Activated CD4-positive, alpha-beta T cell treated with anti-CD3 and anti-CD28 coated beads, Interleukin-2, amount 10 ng/mL, durations not matched to agents 7 days and 5 days (primary cell): ENCODE measurements around the gene SNX15. TPM values are rescaled to one million over a fixed set of nuclear protein-coding genes. Genes with fewer than 3 reads are reported as not detected.
"Not testable (repeated sequence)": the region's sequence is repeated elsewhere in the genome, so short reads cannot be mapped to it uniquely, and the experiment has no call there.

Experiments used
- CTCF ChIA-PET: fragments of 350-600 bp; sonication (Branson Sonifier 250); formaldehyde crosslinking; loops from one replicate; lab custom pipeline; 2021; ENCODE audit warnings: antibody characterized with exemption; lab: Charles Lee
- POLR2A ChIA-PET: fragments of 350-600 bp; sonication (Branson Sonifier 250); formaldehyde crosslinking; loops from one replicate; lab custom pipeline; 2021; ENCODE audit warnings: antibody characterized with exemption; lab: Charles Lee
- DNase-seq: peaks from one replicate; pipeline ENCODE4 v3.0.0-alpha.2; 2020
- H3K27ac Mint-ChIP-seq: one replicate; pipeline ENCODE4 v1.8.0; 2021; ENCODE audit warnings: mild to moderate bottlenecking, moderate library complexity, mixed read lengths
- H3K27me3 Mint-ChIP-seq: one replicate; pipeline ENCODE4 v1.8.0; 2021; ENCODE audit warnings: mixed read lengths
- H3K36me3 Mint-ChIP-seq: one replicate; pipeline ENCODE4 v1.8.0; 2021; ENCODE audit warnings: low read depth, mixed read lengths
- H3K4me1 Mint-ChIP-seq: one replicate; pipeline ENCODE4 v1.8.0; 2021; ENCODE audit warnings: mixed read lengths
- H3K4me3 Mint-ChIP-seq: one replicate; pipeline ENCODE4 v1.8.0; 2021; ENCODE audit warnings: mild to moderate bottlenecking, moderate library complexity, mixed read lengths
- H3K9me3 Mint-ChIP-seq: one replicate; pipeline ENCODE4 v1.8.0; 2021; ENCODE audit warnings: mixed read lengths
- total RNA-seq, 2 experiments: library from RNA; stranded (reverse); gene quantifications; one replicate each; pipeline ENCODE4 v1.2.3, GENCODE V29; 2021

Gene SNX15
- total RNA-seq, 2 experiments from 2014 or later: 28.3 to 34.8 TPM

DNA sequence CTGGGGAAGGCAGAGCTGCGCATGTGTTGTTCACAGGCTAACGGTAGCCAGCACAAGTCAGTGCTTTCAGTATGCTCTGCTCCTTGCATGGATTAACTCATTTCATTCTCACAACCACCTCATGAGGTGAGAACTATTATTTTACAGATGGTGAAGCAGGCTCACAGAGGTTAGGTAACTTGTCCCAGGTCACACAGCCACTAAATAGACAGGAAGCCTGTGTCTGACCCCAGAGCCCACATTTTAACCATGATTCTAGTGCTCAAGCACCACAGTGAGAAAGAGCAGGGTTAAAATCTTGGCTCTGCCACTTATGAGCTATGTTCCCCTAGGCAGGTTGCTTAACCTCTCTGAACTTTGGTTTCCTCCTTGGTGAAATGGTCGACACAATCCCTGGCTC is 6.2 kb upstream of the SNX15 start:
- DNase-seq: no peak
- Mint-ChIP-seq H3K4me3 (no peak overlapping the region), H3K27me3 (no peaks in the 10 kb centered on the region), H3K4me1 (peaks cover 9% of the 10 kb centered on the region), H3K9me3 (no peaks in the 10 kb centered on the region), H3K27ac (no peak overlapping the region), H3K36me3 (peaks cover 20% of the 10 kb centered on the region)
- ChIA-PET CTCF (interaction anchor here (1.4 kb wide), 1 partner anchor 15 kb away, joined by 3 read pairs; no protein-coding TSS in a partner anchor), POLR2A (no interaction called here)

DNA sequence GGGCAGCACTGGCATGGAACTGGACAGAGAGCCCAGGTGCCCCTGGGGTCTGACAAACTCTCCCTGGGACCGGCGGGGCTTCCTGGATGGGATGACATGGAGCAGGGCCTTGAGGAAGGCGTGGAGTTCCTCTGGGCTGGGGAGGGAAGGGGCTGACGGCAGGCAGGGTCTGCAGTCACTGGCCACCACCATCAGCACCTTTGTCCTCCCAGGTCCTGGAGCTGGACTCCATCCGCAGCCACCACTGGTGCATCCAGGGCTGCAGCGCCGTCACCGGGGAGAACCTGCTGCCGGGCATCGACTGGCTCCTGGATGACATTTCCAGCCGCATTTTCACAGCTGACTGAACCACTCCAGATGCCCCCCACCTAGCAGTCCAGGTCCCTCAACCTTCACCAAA is 5.7 kb upstream of the SNX15 start:
- peaks cover 16% of the 10 kb centered on the region for H3K36me3 Mint-ChIP-seq
- H3K27ac Mint-ChIP-seq: no peak overlapping the region
- H3K4me1 Mint-ChIP-seq: peaks cover 5% of the 10 kb centered on the region
- CTCF ChIA-PET: interaction anchor here (1.4 to 1.7 kb wide), 2 partner anchors 8 to 15 kb away, joined by 3 read pairs; partner anchors contain the start of gene ARL2
- DNase-seq: no peak
- no peak overlapping the region for H3K4me3 Mint-ChIP-seq
- POLR2A ChIA-PET: no interaction called here
- H3K27me3 Mint-ChIP-seq: no peaks in the 10 kb centered on the region
- no peaks in the 10 kb centered on the region for H3K9me3 Mint-ChIP-seq

DNA sequence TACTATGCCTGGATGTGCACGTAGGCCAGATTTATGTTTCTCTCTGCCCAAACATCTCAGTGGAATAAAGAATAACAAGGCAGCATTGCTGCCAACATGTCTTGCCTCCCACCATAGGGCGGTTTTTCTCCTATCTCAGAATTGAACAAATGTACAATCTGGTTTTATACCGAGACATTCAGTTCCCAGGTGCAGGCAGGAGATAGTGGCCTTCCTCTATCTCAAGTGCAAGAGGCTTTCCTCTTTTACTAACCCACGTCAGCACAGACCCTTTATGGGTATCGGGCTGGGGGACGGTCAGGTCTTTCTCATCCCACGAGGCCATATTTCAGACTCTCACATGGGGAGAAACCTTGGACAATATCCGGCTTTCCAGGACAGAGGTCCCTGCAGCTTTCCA is 3.7 kb upstream of the SNX15 start:
- POLR2A ChIA-PET, H3K27ac Mint-ChIP-seq, H3K27me3 Mint-ChIP-seq, H3K36me3 Mint-ChIP-seq, H3K4me3 Mint-ChIP-seq, DNase-seq, H3K9me3 Mint-ChIP-seq: not testable (repeated sequence)
- H3K4me1 Mint-ChIP-seq: peaks cover 14% of the 10 kb centered on the region
- CTCF ChIA-PET: interaction anchor here (0.7 to 1.3 kb wide), 2 partner anchors 11 to 22 kb away, joined by 3 to 4 read pairs; no protein-coding TSS in a partner anchor

DNA sequence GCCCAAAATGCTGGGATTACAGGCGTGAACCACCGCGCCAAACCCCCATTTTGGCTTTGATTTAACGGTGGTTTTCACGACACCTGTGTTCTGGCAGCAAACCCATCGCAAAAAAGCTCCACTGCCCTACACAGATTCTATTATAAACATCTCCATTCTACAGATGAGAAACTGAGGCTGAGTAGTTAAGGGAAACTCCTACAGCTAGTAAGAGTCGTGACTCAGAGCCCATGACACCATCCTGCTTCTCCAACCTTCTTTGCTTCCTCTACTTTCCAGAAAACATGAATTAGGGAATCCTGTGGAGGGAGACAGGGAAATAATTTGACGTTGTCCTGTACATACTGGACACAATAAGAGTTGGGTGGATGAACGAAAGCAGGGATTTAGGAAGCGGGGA is 429 bp upstream of the SNX15 start:
- DNase-seq: no peak
- CTCF ChIA-PET: interaction anchor here (0.5 to 3.8 kb wide), 10 partner anchors 10 to 183 kb away, joined by 3 to 25 read pairs (median 3); partner anchors contain the start of genes ARL2, SAC3D1 and ZNHIT2
- Mint-ChIP-seq H3K27ac (peak overlapping the region; percentile 93), H3K9me3 (no peaks in the 10 kb centered on the region), H3K4me3 (peak overlapping the region; percentile 78), H3K27me3 (no peaks in the 10 kb centered on the region), H3K36me3 (no peaks in the 10 kb centered on the region), H3K4me1 (peaks cover 19% of the 10 kb centered on the region)
- POLR2A ChIA-PET: interaction anchor here (0.6 kb wide), 1 partner anchor 248 kb away, joined by 4 read pairs; no protein-coding TSS in a partner anchor

DNA sequence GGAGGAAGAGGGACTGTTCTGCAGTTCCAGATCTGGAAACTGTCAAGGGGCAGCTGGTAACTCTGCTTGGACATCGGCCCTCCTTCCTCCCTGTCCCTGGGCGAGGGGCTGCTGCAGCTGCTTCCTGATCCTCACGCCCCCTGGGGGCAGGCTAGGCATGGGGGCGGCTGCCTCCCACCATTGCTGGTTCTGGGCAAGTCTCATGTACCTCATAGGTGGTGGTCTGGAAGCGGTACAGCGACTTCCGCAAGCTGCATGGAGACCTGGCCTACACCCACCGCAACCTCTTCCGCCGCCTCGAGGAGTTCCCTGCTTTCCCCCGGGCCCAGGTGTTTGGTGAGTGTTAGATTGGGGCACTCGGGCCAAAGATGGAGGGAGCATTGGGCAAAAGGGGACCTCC is 5.0 kb downstream of the SNX15 start:
- H3K27me3 Mint-ChIP-seq: no peaks in the 10 kb centered on the region
- ChIA-PET CTCF (interaction anchor here (0.6 kb wide), 1 partner anchor 1820 kb away, joined by 3 read pairs; no protein-coding TSS in a partner anchor), POLR2A (no interaction called here)
- peaks cover 15% of the 10 kb centered on the region for H3K4me1 Mint-ChIP-seq
- H3K36me3 Mint-ChIP-seq: peaks cover 2% of the 10 kb centered on the region
- H3K4me3 Mint-ChIP-seq: no peak overlapping the region
- H3K27ac Mint-ChIP-seq: no peak overlapping the region
- no peak for DNase-seq
- H3K9me3 Mint-ChIP-seq: no peaks in the 10 kb centered on the region

DNA sequence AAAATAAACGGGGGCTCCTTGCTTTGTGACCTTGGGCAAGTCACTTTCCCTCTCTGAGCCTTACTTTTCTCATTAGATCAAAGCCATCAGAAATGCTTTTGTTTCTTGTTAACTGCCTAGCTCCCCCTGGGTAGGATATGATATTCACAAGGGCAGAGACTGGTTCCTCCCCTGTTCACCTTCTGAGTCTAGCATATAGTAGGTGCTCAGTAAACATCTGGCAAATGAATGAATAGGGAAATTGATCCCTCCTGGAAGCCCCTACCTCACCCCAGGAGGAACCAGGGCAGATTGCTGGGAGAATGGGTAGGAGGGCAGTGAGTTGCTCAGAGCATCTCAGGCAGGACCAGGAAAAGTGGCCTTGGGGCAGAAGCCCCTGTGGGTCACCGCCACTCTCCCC is 7.2 kb downstream of the SNX15 start:
- Mint-ChIP-seq H3K36me3 (peaks cover 2% of the 10 kb centered on the region), H3K4me1 (no peaks in the 10 kb centered on the region), H3K27me3 (no peaks in the 10 kb centered on the region), H3K9me3 (no peaks in the 10 kb centered on the region), H3K4me3 (no peak overlapping the region), H3K27ac (no peak overlapping the region)
- ChIA-PET POLR2A (no interaction called here), CTCF (interaction anchor here (0.5 to 1.3 kb wide), 2 partner anchors 19 to 298 kb away, joined by 4 to 6 read pairs; no protein-coding TSS in a partner anchor)
- DNase-seq: no peak

DNA sequence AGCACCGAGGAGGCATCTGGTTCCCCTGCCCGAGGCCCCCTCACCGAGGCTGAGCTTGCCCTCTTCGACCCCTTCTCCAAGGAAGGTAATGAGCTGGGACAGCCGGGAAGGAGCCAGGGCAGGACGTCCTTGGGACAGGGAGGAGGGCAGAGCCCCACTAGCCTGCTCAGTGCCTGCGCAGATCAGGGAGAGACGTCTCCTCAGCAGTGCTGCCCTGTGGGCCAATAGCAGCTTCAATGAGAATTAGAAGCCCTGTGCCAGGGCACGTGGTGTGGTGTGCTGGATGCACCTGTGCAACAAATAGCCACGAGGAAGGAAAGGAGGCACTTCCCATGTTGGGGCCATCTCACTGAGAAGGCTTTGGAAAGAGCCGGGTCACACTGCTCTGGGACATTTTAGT is 8.3 kb downstream of the SNX15 start:
- POLR2A ChIA-PET: no interaction called here
- peaks cover 2% of the 10 kb centered on the region for H3K36me3 Mint-ChIP-seq
- no peak overlapping the region for H3K27ac Mint-ChIP-seq
- DNase-seq: no peak
- H3K4me3 Mint-ChIP-seq: no peak overlapping the region
- no peaks in the 10 kb centered on the region for H3K9me3 Mint-ChIP-seq
- no peaks in the 10 kb centered on the region for H3K27me3 Mint-ChIP-seq
- CTCF ChIA-PET: interaction anchor here (0.6 to 3.7 kb wide), 3 partner anchors 10 to 65 kb away, joined by 3 to 16 read pairs (median 3); partner anchors contain the start of gene SNX15
- peaks cover 7% of the 10 kb centered on the region for H3K4me1 Mint-ChIP-seq

DNA sequence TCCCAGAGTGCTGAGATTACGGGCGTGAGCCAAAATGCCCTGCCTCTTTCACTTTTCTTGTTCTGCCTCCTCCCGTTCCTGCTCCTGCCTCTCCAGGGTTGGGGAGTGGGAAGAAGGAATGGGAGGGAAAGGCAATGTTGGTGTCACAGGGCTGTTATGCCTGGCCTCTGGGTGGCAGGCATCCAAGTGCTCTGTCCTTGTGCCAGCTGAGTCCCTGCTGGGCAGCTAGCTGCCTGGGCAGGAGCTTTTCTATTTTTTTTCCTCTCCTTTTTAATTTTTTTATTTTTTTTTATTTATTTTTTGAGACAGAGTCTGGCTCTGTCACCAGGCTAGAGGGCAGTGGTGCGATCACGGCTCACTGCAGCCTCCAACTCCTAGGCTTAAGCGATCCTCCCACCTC is 9.7 kb downstream of the SNX15 start:
- no peak for DNase-seq
- ChIA-PET CTCF (interaction anchor here (0.6 to 3.7 kb wide), 3 partner anchors 11 to 216 kb away, joined by 4 to 16 read pairs (median 6); partner anchors contain the start of genes SNX15 and TM7SF2), POLR2A (interaction anchor here (0.7 kb wide), 1 partner anchor 13 kb away, joined by 4 read pairs; no protein-coding TSS in a partner anchor)
- Mint-ChIP-seq H3K27me3 (no peaks in the 10 kb centered on the region), H3K36me3 (peaks cover 2% of the 10 kb centered on the region), H3K9me3 (no peaks in the 10 kb centered on the region), H3K4me3 (no peak overlapping the region), H3K27ac (no peak overlapping the region), H3K4me1 (peaks cover 12% of the 10 kb centered on the region)

DNA sequence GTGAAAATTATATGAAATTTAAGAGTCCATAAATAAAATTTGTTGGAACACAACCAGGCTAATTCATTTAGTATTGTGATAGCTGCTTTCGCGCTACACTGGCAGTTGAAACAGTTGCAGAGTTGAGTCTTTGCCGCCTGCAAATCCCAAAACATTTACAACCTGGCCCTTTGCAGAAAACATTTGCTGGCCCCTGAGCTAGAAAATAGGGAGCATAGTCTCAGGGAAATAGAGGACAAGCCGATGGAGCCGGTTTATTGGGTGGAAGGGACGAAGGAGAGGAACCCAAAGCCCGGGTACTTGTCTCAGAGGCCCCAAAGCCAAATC is 13.2 kb downstream of the SNX15 start:
- Mint-ChIP-seq H3K4me1 (peaks cover 33% of the 10 kb centered on the region), H3K27ac (peak overlapping the region; percentile 98), H3K9me3 (no peaks in the 10 kb centered on the region), H3K36me3 (peaks cover 20% of the 10 kb centered on the region), H3K4me3 (peak overlapping the region; percentile 90), H3K27me3 (no peaks in the 10 kb centered on the region)
- no peak for DNase-seq
- ChIA-PET POLR2A (interaction anchor here (0.9 kb wide), 1 partner anchor 275 kb away, joined by 3 read pairs; no protein-coding TSS in a partner anchor), CTCF (interaction anchor here (0.6 to 3.9 kb wide), 8 partner anchors 11 to 417 kb away, joined by 3 to 13 read pairs (median 4); partner anchors contain the start of genes ARL2, SNX15 and ZNHIT2)

DNA sequence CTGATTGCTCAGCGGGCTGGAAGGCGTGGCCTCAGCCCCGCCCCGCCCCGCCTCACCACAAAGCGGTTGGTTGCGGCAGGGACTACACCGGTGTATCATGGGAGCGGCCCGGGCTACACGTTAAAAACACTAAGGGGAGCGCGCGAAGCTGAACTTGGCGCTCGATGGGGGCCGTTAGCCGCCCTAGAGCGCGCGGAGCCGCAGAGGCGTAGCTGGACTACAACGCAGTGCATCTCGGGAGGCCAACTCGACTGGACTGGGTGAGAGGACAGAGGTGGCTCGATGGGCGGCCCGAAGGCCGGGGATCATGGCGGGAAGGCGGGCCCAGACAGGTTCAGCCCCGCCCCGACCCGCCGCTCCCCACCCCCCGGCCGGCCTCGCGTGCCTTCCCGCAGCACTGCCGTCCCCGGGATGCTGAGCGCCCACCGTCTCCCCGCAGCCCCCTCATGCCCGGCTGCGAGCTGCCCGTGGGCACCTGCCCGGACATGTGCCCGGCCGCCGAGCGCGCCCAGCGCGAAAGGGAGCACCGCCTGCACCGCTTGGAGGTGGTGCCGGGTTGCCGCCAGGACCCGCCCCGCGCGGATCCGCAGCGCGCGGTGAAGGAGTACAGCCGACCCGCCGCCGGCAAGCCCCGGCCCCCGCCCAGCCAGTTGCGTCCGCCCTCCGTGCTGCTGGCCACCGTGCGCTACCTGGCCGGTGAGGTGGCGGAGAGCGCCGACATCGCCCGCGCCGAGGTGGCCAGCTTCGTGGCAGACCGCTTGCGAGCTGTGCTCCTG is 13.8 kb downstream of the SNX15 start, which contains the start of gene SAC3D1:
SAC3D1 (plus strand) TSS at position 364 of the 776 bp plus-strand sequence; CDS start at position 447, 83 bp downstream.
- Mint-ChIP-seq H3K4me3 (peak within 1 kb of the TSS; percentile 90), H3K27me3 (no peaks in the 10 kb centered on the region), H3K9me3 (no peaks in the 10 kb centered on the region), H3K27ac (peak within 1 kb of the TSS; percentile 98), H3K4me1 (peaks cover 34% of the 10 kb centered on the region), H3K36me3 (peaks cover 20% of the 10 kb centered on the region)
- POLR2A ChIA-PET: interaction anchor here (0.5 to 0.9 kb wide), 2 partner anchors 262 to 274 kb away, joined by 3 read pairs; no protein-coding TSS in a partner anchor
- DNase-seq: peak; percentile 95
- CTCF ChIA-PET: interaction anchor here (0.6 to 3.9 kb wide), 9 partner anchors 12 to 417 kb away, joined by 3 to 13 read pairs (median 3); partner anchors contain the start of genes ARL2, SNX15 and ZNHIT2

DNA sequence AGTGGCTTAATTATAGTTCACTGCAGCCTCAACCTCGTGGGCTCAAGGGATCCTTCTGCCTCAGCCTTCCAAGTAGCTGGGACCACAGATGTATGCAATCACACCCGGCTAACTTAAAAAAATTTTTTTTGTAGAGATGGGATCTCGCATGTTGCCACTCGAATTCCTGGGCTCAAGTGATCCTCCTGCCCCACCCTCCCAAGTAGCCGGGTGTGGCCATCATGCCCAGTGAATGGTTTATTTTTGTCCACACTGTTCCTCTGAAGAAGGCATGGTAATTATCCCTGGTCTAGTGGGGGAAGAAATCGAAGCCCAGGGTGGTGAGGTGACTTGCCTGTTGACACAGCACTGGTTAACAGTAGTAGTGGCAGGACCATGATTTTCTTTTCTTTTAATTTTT is 15.7 kb downstream of the SNX15 start:
- Mint-ChIP-seq H3K27ac (no peak overlapping the region), H3K36me3 (peaks cover 24% of the 10 kb centered on the region), H3K4me3 (peak overlapping the region; percentile 85), H3K9me3 (no peaks in the 10 kb centered on the region), H3K27me3 (no peaks in the 10 kb centered on the region), H3K4me1 (peaks cover 51% of the 10 kb centered on the region)
- POLR2A ChIA-PET: no interaction called here
- no peak for DNase-seq
- CTCF ChIA-PET: interaction anchor here (3.9 kb wide), 1 partner anchor 28 kb away, joined by 13 read pairs; the partner anchor contains the start of gene ARL2

DNA sequence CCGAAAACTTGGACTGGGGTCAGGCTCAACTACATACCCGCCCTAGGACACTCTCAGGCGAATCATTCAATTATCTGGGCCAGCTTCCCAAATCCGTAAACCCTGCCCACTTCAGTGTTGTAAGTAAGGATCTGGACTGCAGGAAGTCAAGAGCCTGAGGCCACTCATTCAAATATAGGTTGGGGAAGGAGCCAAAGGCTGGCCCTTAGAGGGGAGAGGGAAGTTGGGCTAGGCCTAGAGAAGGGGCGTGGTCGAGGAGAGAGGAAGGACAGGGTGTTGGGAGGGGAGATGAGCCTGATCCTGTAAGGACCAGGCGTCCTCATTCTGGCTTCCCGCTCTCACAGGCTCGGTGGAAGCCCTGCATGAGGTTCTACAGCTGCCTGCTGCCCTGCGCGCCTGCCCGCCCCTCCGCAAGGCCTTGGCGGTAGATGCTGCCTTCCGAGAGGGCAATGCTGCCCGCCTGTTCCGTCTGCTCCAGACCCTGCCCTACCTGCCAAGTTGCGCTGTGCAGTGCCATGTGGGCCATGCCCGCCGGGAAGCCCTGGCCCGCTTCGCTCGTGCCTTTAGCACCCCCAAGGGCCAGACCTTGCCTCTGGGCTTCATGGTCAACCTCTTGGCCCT is 16.8 kb downstream of the SNX15 start:
- POLR2A ChIA-PET: no interaction called here
- Mint-ChIP-seq H3K27me3 (no peaks in the 10 kb centered on the region), H3K4me1 (peaks cover 57% of the 10 kb centered on the region), H3K9me3 (no peaks in the 10 kb centered on the region), H3K36me3 (peaks cover 25% of the 10 kb centered on the region), H3K4me3 (no peak overlapping the region), H3K27ac (no peak overlapping the region)
- DNase-seq: no peak
- CTCF ChIA-PET: interaction anchor here (3.9 kb wide), 1 partner anchor 30 kb away, joined by 13 read pairs; the partner anchor contains the start of gene ARL2
